GM19240 (cell line): ENCODE data around the gene SLC7A10.
A peak's percentile ranks its signal among the peaks of the same experiment; 100 is the strongest.
"Not testable (repeated sequence)": the region's sequence is repeated elsewhere in the genome, so short reads cannot be mapped to it uniquely, and the experiment has no call there.

Source experiments
- DNase-seq: peaks from one replicate; pipeline ENCODE4 v3.0.0; 2011; ENCODE audit warnings: low spot score; ENCODE audit not compliant: insufficient read length

The SLC7A10 gene

DNA sequence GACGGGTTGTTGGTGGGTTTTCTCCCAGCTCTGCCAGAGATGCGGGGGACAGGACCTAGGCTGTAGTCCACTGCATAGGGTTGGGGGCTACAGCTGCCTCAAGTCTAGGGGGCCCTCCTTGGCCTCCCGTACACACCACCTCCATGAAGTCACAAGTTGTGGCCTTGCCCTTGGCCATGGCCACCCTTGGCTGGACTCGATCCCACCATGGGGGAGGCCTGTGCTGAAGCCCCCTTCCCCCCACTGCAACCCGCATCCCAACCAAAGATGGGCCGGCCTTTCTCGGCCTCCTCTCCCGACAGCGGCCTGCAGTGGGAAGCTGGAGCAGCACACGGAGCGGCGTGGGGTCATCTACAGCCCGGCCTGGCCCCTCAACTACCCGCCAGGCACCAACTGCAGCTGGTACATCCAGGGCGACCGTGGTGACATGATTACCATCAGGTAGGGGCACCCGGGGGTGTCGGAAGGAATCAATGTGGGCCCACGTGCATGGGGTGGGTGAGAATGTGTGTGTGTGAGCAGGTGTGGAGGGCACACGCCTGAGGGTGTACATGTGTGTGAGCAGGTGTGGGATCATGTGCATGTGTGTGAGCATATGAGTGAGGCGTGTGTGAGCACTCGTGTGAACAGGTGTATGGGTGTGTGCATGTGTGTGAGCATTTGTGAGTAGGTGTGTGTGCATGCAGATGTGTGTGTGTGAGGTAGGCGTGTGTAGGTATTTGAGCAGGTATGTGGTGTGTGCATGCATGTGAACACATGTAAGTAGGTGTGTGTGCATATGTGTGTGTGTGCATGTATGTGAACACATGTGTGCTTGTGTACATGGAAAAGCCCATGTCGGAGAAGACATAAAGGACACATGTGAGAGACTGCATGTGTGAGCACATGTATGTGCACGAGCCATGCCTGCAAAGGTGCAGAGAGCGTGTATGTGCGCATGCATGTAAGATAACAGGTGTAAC is 22.8 kb downstream of the SLC7A10 start:
- DNase-seq, result no peak

DNA sequence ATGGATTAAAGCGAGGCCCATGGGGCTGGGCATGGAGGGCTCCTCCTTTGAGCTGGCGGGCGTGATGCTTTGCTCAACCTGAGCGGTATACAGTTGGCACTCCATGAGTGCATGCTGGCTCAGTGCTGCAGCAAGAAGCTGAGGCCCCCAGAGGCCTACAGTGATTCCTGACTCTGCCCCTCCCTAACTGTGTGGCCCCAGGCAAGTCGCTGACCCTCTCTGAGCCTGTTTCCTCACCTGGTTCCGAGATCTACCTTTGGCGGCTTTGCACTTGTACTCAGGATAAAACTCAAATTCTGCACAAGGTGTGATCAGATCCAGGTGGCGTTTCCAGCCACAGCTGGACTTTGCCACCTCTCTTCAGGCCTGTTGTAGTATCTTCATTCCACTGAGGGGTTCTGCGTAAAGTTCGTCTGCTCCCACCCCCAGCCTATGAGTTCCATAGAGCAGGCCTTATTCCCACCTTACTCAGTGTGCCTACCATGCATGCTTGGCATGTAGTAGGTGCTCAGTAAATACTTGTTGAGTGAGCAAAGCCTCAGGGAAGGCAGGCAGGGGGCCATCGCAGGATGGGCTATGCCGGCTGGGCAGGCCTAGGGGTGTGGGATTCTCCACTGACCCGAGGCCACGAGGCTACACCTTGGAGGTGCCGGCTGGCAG is 23.6 kb downstream of the SLC7A10 start:
- DNase-seq, result no peak

DNA sequence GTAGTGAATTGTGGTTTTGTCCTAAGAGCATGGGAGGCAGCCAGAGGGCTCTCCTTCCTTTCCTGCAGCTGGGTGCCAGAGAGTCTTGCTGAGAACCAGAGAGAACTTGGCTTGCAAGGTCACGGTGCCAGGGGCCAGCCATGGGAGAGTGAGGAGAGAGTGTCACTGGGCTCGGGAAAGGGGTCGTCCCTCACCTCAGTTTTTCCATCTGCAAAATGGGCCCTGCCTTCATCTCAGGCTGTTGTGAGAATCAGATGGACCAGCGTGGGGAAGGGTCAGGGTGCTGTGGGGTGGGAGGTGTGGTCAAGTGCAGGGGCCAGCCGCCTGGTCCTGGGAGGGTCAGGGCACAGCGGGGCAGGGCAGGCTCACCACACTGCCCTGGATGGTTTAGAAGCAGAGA is 24.2 kb downstream of the SLC7A10 start:
- DNase-seq, result no peak

DNA sequence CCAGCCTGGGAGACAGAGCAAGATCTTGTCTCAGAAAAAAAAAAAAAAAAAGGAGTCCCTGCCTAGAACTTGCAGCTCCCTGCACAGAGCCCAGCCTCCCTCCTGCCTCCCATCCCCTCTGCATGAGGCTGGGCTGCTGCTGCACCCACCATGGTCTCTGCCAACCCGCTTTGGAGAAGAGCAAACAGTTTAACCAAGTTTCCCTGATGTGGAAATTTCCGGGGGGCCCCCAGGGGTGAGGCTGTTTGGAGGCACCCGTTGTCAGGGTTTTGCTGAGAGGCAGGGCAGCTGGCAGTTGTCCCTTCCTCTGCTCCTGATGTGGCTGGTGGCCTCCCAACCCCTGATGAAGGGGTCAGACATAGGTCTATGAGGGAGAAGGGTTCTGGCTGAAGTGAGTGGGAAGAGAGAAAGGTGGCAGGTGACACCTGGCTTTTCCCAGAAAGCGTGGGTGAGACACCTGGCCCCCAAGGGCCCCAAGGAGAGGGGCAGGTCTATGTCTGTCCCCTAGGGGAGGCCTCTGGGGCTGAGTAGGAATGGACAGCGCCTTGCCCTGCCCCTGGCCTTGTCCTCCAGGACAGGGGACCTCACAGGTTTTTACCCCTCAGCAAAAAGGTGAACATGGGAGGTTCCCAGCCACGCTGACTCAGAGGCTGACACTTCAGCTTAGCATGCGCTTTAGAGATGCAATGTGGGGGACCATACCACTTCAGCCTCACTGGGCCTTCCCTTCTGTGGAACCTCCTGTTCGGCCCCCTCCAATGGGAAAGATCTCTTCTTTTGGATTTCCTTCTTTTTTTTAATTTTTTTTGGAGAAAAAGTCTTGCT is 26.0 kb downstream of the SLC7A10 start:
- no peak for DNase-seq

DNA sequence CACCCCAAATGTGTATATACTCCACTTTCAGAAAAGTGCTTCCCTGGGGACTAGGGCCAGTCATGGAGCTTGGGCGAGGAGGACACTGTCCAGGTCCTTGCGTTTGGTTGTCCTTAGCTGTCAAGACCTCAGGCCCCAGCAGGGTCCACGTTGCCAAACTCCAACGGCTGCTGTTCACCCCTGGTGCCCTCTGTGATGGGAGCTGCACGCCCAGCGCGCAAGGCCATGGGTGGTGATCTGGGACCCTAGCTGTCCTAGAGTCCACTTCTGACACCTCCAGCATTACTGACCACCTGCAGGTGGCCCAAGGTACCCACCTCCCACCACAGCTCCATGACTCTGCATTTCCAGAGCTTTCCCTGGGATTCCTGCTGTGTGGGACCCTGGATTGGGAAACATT is 27.5 kb downstream of the SLC7A10 start:
- DNase-seq, result no peak

DNA sequence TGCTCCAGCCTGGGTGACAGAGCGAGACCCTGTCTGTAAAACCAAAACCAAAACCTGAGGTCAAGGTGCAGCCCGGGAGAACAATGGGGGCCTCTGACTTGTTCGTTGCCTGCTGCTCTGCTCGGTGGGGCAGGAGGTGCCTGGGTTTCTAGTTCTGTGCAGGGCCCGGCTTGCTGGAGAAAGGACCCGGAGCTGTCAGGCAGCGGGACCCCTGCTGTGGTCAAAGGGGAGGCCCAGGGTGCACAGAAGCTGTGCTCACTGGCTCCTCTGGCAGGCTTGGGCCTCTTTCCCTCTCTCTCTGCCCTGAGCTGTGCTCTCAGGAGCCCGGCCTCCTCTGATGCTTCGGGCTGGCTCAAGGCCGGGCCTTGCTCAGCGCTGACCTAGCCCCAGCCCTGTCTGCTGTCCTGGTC is 28.1 kb downstream of the SLC7A10 start:
- peak; percentile 61 for DNase-seq

DNA sequence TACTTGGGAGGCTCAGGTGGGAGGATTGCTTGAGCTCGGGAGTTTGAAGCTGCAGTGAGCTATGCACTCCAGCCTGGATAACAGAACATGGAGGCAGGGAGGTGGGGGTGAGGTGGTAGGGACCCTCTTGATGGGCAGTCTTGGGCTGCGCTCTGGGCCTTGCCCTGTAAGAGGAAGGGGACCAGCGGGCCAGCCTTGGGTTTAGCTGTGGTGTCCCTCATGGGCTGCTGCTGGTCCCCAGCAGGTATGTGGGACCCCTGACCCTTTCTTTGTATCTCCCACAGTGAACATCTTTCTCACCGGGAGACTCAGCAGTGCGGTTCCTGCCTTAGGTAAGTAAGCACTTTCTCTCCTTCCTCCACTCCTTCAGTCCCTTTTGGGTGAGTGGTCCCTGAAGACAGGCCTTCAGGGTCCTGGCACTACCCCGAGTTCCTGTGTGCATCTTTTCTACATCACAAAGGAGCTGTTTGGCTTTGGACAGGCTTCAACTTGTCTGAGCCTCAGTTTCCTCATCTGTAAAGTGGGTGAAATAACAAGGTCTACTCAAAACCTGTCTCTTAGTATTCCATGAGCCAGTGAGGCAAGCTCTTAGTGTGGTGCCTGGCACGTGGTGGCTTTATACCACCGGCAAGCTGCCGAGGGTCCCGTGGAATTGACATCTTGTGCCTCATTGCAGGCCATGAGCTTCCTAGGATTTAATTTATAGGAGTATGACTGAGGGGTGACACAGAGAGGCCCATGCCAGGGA is 29.0 kb downstream of the SLC7A10 start:
- no peak for DNase-seq

DNA sequence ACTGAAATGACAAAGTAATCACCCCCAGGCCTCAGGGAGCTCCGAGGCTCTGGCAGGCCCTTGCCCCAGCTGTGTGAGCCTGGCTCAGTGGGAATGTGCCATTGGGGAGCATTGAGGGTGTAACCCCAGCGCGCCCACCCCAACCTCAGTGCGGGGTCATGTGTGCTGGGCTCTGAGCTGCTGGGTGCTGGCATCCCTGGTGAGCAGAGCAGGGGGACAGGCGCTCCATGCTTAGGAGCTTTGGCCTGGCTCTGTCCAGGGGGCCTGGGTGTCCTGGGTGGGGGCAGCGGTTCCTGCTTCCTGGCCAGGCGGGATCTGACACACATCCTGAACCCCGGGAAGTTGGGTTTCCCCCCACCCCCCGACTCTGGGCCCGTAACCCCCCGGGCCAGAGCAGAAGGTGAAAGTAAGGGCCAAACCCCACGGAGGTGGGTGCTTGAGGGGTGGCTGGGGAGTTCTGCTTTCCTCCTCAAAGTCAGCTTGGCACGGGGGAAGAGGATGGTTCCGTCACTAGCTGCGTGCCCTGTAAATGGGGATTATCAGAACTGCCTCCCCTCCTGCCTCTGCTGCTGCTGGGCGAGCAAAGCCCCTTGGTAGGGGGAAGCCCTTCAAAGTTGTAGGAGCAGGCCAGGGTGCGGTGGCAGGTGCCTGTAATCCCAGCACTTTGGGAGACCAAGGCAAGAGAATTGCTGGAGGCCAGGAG is 29.9 kb downstream of the SLC7A10 start:
- DNase-seq, result no peak

DNA sequence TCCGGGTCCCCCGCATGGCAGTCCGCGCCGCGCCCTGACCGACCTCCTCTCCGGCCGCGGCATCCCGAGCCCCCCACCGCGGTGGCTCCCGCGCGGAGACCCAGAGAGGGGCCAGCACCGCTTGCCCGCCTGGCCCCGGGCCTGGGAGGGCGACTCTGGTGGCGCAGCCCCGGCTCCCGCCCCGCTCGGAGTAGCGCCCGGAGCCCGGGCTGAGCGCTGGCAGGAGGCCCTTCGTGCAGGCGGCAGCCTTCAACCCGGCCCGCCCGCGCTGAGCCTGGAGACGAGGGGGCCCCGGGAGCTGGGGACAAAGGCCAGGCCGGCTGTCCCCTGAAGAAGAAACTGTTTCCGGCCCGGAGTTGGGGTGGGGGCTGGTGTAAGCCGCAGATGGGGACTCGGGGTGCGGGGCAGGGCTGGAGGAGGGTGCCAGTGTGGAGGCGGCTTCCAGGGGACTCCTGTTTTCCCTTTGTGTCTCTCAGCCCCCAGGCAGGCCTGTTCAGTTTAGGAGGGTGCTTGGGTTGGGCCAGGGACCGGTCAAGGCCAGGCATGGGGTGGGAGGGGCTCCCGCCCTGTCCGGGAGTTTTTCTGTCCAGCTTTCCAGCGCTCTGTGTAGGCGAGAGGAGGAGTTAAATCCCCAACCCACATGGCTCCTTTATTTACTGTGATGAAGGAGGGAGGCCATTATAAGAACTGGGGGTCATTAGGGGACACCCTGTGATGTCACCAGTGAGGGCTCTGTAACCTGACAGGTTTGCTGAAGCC is 30.6 kb downstream of the SLC7A10 start:
- no peak for DNase-seq

DNA sequence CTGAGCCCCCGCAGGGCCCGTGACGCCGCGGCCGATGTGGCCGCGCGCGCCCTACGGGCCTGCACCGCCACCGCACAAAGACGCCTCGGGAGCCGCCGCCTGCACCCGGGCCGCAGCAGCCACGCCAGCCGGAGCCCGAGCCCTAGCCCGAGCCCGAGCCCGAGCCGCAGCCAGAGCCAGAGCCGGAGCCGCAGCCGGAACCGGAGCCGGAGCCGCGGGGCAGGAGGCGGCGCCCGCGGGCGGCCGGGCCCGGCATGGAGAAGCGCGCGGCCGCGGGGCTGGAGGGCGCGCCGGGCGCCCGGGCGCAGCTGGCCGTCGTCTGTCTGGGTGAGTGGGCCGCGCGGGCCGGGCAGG is 31.1 kb downstream of the SLC7A10 start:
- peak; percentile 0 for DNase-seq

DNA sequence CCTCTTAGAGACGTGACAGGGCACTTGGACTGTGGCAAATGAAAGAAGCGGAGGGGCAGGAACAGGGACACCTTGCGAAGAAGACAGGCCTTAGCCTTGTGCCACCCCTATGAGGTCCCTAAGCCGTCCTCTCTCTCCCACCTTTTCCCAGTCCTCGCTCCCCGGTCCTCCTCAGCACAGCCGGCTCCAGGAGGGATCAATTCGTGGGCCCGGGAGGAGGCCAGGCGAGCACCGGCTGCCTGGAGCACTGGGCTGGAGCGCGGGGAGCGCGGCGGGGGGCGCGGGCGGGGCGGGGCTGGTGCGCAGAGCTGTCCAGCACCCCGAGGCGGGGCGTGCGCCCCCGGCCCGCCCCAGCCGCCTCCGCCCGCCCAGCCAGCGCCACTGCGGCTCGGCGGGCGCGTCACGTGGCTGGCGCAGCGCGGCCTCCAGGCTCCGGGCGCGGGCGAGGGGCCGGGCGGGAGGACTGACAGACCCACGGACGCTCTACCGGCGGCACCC is 31.7 kb downstream of the SLC7A10 start, which contains the start of gene LRP3:
Gene LRP3, plus strand, starts transcription at position 466 of the 498 bp plus-strand sequence. CDS start 456 bp downstream, outside the sequence.
- DNase-seq, result peak; percentile 0

DNA sequence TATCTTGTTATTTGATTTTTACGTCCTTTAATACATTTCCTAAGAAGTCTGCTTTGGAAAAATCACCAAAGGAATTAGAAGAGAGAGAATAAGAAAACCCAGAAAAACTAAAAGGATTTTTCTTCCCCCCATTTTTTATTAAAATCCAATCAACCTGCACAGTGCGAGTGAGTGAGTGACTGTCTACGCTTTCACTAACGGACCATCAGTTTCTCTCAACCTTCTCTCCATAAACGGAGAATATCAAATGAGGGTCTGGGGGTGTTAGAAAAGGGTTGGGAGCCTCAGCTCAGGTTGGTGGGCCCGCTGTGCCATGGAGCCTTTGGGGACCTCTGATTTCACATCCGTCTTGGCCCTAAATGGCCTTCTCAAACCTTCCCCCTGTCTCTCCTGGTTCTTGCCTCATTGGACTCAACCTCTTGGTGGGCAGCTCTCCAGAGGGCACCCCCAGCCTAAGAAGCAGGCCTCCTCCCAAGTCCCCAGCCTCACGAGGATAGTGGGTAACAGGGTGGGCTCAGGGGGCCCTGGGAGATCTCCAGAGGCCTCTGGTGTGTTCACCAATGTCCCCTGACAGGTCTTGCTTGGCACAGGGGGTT is 32.3 kb downstream of the SLC7A10 start:
- DNase-seq, result peak; percentile 1

DNA sequence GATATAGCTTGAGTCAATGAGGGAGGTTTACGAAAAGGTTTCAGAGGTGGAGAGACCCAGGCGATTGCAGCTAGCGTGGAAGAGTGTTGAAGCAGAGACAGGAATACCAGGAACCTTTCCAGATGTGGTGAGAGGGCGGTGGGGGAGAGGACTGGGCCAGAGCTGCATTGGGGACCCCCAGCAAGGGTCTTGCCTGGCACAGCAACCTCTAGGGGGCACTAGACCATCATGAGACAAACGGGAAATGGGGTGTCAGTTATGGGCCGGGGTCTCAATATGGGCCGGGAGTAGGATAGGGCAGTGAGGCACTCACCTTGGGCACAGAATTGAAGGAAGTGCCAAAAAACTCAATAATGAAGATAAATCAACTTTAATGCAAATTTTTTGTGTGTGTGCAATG is 33.6 kb downstream of the SLC7A10 start:
- peak; percentile 0 for DNase-seq

DNA sequence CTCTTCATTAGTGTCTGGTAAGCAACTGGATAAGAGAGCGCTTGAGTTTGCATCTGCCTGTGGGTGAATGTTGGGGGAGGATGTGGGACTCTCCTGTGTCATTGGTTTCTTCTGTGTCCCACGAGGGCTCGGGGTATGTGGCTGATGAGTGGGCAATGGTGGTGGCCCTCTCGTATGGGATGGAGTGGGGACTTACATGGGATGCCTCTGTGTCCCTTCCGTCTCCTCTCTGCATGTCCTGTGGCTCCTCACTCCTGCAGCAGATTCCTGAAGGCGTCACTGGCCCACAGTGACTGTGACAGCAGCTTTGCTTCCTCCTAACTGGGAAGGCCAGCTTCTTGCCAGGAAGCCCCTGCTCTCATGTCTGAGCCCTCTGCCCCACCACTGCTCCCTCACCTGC is 34.1 kb downstream of the SLC7A10 start:
- DNase-seq, result peak; percentile 1

DNA sequence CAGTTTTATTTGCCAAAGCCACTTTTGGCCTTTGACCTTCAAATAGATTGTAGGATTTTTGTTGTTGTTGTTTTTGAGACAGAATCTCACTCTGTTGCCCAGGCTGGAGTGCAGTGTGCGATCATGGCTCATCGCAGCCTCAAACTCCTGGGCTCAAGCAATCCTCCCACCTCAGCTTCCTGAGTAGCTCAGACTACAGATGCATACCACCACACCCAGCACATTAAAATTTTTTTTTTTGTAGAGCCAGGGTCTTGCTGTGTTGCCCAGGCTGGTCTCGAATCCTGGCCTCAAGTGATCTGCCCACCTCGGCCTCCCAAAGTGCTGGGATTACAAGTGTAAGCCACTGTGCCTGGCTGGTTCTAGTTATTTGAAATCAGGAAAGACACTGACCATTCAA is 34.6 kb downstream of the SLC7A10 start:
- DNase-seq, result not testable (repeated sequence)

DNA sequence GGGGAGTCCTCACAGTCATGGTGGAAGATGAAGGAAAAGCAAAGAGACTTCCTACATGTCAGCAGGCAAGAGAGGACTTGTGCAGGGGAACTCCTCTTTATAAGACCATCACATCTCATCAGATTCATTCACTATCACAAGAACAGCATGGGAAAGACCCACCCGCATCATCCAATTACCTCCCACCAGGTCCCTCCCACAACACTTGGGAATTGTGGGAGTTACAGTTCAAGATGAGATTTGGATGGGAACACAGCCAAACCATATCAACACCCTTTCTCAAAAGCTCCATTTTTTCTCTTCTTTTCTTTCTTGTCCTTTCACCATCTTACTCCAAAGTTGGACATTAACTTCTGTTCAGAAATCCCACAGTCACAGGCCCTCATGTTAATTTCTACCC is 36.2 kb downstream of the SLC7A10 start:
- DNase-seq, result no peak

DNA sequence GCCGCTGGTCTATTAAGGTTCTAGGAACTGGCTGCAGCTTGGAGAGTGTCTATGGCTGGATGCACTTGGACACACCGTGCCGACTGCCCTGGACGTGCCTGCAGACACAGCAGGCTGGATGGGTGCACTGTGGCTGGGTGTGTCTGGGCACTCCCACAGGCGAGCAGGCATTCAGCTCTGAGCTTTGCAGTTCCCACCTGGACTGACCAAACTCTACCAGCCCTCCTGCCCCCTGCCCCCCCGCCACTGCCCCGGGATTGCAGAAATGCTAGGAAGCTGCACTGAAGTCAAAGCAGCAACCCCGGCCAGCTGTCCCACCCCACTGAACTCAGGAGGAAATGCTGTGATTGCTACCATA is 38.5 kb downstream of the SLC7A10 start:
- DNase-seq, result no peak

DNA sequence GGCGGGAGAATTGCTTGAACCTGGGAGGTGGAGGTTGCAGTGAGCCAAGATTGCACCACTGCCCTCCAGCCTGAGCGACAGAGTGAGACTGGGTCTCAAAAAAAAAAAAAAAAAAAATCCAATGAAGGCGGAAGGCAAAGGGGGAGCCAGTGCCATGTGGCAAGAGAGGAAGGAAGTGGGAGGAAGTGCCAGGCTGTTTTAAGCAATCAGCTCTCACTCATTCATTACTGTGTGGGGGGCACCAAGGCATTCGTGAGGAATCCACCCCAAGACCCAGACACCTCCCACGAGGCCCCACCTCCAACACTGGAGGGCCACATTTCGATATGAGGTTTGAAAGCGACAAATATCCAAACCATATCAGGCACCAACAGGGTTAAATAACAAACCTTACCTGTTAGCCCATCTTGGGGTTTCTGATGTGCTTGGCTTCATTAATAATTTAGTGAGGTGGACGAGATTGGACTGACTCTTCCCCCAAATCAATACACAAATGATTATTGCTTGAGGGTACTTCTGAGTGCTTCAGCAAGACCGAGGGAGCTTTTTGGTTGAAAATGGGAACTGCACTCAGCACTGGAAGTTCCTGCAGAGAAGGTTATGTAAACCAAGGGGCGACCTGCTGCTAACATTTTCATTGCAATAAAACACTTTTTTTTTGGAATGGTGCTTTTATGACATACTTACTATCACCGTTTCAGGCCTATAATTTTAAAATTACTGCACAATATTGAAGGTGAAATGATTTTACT is 39.0 kb downstream of the SLC7A10 start:
- DNase-seq, result no peak
